HG02885 (cell line): ENCODE data around the gene EIPR1.

Experiments used
- ATAC-seq: cut with Tn5 transposase; IDR thresholded peaks from one replicate; pipeline ENCODE4 v1.9.1; 2021; ENCODE audit warnings: mild to moderate bottlenecking; ENCODE audit not compliant: unreplicated experiment, poor library complexity

Gene EIPR1

GRCh38 chr2:3309496-3310355 lies 67.9 kb downstream of the EIPR1 start:
- ATAC-seq, result no peak

- ATAC-seq, result no peak
Observed at GRCh38 chr2:3307901-3308300, 69.7 kb downstream of the EIPR1 start.

DNA sequence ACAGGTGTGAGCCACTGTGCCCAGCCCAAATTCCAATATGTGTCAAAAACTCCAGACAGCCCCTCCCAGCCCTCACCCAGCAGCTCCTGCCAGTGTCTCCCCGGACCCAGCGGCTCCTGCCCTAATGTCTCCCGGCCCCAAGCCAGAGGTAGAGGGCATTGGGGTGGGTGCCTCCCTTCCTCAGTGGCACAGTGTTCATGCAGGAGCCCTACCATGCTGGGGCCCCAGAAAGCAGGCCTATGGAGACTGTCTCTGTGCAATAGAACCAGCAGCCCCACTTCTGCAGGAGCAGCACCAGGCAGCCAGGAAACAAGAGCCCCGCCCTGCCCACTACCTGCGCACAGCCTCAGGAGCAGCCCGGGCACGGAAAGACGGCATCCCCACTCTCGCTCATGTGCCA lies 70.4 kb downstream of the EIPR1 start:
- ATAC-seq, result no peak

DNA sequence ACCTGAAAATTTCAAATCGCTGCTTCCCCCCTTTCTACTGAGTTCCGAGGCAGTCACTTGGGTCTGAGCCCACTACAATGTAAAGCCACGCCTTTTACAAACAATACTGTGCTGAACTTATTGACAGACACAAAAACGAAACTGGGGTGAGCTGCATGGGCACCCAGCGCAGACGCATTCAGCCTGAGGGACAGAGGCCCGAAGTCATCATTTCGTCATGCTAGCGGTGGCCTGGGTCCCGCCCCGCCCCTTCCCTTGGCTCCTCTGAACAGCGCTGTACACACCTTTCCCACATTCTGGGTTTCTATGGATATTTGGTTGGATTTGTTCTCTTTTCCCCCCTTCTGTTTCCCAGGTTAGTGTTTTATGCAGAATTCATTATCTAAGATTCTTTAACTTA lies 71.7 kb downstream of the EIPR1 start:
- ATAC-seq, result no peak

DNA sequence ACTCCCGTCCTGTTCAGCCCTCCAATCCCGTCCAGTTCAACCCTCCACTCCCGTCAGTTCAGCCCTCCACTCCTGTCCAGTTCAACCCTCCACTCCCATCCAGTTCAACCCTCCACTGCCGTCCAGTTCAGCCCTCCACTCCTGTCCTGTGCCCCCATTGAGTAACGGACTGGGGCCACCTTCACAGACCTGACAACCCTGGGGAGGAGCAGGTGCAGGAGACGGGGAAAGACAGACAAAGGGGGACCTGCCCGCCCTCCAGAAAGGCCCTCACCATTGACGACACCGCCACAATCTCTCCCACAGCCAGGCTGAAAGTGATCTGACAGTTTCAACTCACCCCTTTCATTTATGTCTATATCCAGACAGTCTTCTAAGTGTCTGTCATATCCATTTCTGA lies 72.2 kb downstream of the EIPR1 start:
- no peak for ATAC-seq

- peak; percentile 99 for ATAC-seq
Observed at GRCh38 chr2:3303583-3304406, 73.8 kb downstream of the EIPR1 start.

DNA sequence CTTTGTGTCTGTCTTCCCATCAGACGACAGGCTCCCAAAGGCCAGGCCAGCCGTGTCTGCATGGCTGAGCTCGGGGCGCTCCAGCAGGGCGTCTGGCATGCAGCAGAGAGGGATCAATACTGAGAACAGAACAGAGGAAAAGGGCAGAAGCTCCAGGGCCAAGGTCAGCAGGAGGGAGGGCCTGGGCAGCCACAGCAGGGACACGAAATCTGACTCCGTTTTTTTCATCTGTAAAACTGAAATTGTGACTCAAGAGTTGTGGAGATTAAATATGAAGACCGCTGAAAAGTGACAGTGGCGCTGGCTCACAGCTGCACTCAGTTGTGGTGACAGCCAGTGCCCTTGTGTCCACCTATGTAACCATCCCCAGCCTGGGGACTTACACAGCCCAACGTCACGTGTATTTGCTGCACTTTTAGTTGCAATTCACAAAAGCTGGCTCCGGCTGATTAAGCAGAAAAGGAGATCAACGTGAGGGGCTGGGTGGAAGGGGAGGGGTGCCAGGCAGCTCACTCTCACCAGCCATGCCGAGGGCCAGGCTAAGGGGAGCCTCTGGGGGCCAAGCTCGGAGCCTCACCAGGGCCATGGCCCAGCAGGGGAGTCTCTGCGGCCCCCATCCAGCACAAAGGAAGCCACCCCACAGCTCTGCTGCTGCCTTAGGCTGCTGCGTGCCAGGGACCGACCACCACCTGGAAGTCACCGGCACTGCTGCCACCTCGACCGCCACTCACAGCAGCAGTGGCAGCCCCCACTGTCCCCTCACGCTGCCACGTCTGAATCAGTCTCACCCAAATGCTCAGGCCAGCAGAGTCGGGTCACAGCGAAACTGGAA lies 74.7 kb downstream of the EIPR1 start:
- peak; percentile 30 for ATAC-seq

GRCh38 chr2:3302421-3302750 lies 75.2 kb downstream of the EIPR1 start:
- no peak for ATAC-seq

GRCh38 chr2:3301001-3301400 lies 76.6 kb downstream of the EIPR1 start:
- ATAC-seq, result no peak

- ATAC-seq, result no peak
Observed at GRCh38 chr2:3300224-3300995, 77.2 kb downstream of the EIPR1 start.

DNA sequence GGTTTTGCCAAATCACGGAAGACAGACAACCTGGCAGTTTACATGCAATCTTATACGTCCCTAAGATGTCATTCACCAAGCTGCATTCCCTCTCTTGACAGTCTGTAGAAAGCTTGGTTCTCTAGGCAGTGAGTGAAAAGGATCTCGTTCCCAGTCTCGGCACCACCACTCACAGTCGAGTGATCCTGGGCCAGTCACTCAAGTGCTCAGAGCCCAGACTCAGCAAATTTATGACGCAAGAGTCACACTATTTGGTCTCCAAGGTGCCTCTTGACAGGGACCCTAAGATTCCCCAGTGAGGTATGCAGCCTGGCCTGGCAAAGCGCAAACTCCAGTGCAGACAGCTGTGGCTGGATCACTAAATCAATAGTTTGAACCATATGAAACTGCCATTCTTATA lies 77.9 kb downstream of the EIPR1 start:
- ATAC-seq, result no peak

- no peak for ATAC-seq
Observed at GRCh38 chr2:3299130-3299529, 78.5 kb downstream of the EIPR1 start.

GRCh38 chr2:3298191-3298590 lies 79.4 kb downstream of the EIPR1 start:
- ATAC-seq, result no peak

GRCh38 chr2:3297523-3297922 lies 80.1 kb downstream of the EIPR1 start:
- no peak for ATAC-seq

DNA sequence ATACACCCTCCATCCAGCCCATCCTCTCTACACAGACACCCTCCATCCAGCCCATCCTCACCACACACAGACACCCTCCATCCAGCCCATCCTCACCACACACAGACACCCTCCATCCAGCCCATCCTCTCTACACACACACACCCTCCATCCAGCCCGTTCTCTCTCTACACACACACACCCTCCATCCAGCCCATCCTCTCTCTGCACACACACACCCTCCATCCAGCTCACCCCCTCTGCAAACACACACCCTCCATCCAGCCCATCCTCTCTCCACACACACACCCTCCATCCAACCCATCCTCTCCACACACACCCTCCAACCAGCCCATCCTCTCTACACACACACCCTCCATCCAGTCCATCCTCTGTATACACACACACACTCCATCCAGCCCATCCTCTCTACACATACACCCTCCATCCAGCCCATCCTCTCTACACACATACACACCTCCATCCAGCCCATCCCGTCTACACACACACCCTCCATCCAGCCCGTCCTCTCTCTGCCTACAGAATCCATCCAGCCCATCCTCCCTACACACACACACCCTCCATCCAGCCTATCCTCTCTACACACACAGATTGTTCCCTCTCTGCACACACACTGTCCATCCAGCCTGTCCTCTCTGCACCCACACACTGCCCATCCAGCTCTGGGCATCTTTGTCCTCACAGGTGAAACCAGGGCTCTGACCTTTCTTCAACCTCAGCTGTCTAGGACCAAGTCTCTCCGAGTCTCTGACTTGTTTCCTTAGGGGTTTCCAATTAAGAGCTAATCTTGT lies 81.2 kb downstream of the EIPR1 start:
- no peak for ATAC-seq

DNA sequence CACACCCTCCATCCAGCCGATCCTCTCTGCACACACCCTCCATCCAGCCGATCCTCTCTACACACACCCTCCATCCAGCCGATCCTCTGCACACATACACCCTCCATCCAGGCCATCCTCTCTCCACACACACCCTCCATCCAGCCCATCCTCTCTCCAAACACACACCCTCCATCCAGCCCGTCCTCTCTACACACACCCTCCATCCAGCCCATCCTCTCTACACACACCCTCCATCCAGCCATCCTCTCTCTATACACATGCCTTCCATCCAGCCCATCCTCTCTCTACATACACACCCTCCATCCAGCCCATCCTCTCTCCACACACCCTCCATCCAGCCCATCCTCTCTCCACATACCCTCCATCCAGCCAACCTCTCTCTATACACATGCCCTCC lies 83.1 kb downstream of the EIPR1 start:
- no peak for ATAC-seq

DNA sequence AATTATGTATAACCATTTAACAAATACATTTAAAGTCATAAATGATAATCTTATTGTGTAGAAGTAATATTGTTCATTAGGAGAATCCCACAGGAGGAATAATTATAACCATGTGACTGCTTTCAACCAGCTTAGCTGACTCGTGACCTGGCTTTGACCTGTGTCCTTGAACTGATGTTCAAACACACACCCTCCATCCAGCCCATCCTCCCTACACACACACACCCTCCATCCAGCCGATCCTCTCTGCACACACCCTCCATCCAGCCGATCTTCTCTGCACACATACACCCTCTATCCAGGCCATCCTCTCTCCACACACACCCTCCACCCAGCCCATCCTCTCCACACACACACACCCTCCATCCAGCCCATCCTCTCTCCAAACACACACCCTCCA lies 83.5 kb downstream of the EIPR1 start:
- ATAC-seq, result no peak

DNA sequence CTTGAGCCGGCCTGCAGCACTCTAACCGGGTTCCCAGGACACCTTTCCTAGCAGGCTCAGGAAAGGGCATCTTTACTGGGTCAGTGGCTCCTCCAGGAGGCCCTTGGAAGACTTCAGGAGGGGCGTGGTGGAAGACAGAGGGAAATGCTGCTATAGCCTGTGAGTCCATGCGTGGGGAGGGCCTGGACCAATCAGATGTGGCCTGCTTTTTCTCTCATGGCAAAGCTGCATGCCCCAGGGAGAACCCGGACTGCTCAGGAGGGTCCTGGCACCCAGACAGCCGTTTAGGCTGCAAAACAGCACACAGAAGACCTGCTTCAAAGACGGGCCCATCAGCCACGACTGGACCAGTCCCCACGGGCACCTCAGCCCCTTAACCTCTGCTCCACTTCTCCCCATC lies 84.4 kb downstream of the EIPR1 start:
- no peak for ATAC-seq

- no peak for ATAC-seq
Observed at GRCh38 chr2:3292416-3292815, 85.2 kb downstream of the EIPR1 start.
